NCI-H2227 treated with DMSO at 0.1 percent for 48 hours (cell line): ENCODE results near the gene CWF19L2.
"Not testable (repeated sequence)": the region's sequence is repeated elsewhere in the genome, so short reads cannot be mapped to it uniquely, and the experiment has no call there.

Experiments used
- DNase-seq: peaks from one replicate; lab custom pipeline; 2025; lab: John Stamatoyannopoulos, UW

The CWF19L2 gene

DNA sequence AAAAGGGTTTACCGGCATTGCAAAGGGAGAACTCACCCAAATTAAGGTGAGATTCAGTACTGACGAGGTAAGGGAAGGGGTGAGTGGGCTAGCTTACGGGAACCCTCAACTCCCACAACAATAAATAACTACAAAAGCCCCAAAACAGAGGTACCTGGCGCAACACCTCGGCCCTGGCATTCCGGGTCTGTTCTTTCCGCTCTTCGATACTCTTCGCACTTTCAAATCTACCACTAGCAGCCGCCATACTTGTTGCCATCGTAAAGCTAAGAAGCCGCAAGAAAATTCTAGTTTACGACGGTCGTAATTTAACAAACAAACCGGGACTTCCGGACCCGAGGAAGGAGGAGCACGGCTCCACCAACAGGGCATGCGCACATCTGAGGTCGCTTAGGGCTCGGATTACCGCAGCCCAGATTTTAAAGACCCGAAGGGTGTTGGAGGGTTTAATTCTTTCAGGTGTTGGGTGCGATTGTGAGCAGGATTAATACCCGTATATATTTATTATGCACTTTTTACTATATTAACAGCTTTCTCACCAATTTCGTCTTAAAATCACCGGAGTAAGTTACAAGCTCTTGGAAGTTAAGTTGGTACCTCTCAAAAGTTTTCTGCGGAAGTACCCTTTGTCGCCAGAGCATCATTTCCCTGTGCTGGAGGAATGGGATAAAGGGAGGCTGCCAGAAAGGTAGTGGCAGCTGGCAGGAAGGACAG, at the start of gene CWF19L2:
Gene CWF19L2, minus strand, starts transcription at position 268 of the 714 bp plus-strand sequence. Its CDS starts 9 bp downstream, at position 259.
- peak; percentile 83 for DNase-seq

DNA sequence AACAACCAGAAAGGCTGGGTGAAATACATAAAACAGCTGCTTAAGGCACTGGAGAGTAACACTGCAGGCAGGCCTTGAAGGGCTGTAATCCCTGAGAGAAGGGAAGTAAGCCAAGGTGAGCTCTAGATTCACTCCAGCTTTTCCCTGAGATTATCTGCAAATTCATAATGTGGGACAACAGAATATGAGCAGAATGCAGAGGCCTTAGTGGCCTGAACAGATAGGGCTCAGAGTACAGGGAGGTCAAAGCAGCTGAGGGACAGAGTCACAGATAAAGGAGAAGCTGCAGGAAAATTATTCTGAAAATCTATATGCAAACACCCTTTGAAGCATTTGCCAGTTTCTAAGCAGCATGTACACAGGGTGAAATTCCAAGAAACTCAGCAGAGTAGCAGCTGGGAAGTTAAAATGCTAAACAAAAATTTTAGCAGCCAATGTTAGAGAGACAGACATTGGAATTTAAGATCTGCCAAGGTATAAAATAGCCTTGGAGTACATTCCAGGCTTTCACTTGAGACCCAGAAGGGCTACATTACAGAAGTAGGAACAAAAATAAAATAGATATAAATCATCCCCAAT, 48.1 kb upstream of the CWF19L2 start:
- DNase-seq: no peak

DNA sequence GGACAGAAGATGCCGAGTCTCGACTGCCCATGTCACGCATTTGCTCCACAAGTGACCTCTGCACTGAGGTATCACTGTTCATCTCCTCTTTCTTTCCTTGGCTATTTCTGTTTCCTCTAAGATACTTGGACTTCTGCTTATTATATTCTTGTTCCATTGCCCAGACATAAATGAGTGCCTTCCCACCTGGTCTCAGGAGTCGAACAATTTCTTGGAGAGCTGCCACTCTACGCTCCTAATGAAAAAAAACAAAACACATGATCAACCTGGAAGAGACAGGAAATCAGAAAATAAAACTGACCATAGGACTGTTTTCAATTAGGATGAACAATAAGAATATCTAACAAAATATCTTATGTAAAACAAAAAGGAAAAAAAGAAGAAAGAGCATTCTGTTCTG, 47.4 kb upstream of the CWF19L2 start:
- DNase-seq: no peak

DNA sequence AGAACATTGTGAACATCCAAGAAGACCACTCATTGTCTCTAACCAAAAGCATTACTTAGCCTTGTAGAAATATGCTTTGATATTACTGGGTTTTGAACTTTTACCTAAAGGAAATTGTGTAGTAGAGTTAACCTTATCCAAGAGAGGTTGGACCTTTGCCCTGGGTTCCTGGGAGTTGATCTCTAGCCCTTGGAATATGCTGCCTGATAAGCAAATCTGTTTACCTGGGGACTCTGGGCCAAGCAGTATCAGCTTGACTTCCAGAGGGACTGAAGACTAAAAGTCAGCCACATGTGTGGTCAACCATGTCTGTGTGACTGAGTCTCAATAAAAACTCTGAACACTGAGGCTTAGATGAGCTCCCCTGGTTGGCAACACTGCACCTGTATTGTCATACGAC, 44.1 kb upstream of the CWF19L2 start:
- DNase-seq: no peak

DNA sequence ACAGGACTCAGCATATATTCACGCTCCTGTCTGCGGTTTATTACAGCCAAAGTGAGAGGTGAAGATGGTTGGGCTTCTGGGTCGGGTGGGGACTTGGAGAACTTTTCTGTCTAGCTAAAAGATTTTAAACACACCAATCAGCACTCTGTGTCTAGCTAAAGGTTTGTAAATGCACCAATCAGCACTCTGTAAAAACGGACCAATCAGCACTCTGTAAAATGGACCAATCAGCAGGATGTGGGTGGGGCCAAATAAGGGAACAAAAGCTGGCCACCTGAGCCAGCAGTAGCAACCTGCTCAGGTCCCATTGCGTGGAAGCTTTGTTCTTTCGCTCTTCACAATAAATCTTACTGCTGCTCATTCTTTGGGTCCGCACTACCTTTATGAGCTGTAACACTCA, 39.7 kb upstream of the CWF19L2 start:
- not testable (repeated sequence) for DNase-seq

DNA sequence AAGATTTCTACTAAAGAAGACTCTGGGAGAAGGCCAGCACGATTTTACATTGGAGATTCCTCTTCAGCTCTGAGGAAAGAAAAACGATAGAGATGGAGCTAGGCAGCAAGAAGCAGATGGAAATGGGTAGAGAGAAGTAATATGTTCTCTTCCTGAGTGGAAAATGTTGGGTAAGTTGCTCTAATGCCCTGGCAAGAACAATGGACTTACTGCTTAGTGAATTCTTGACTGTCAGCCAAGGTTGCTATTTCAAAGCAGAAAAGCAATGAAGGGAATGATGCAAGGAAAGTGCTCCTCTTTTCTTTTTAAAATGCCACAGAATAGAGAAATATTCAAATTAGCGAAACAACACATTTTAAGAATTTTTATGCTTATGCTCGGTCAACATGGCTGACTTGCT, 38.4 kb upstream of the CWF19L2 start:
- no peak for DNase-seq

DNA sequence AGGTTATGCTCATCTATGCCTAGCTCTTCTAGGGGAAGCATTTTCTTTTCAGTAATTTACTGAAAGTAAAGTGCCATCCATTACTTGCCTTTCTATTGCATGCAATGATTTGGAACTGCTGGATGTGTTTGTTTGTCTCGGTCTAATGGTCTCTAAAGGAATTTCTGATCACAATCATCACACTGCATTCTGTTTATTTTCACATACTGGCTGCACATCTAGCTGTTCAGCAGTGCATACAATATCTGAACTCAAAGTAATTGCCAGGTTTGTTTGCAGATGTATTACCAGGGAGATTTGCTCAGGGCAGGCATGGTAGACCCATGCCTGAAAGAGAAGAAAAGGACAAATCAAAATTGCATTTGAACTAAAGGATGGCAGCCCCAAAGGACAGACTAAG, 36.4 kb upstream of the CWF19L2 start:
- DNase-seq: no peak

DNA sequence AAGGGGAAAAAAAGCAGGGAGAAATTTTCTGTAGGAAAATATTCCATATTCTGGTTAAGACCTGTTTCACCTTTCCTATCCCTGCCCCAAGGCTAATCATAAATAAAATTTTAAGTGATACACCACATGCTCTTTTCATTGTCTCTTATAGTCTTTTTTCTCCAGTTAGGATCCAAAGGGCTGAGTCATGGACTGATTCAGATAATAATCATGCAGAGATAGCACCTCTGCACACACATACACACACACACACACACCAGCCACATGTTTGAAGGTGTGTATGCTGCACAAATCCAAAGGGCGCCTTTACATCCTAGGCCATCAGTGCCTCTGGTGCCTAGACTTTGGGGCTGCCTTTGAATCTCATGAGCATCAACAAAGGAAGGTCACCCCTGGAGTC, 35.5 kb upstream of the CWF19L2 start:
- DNase-seq: no peak

DNA sequence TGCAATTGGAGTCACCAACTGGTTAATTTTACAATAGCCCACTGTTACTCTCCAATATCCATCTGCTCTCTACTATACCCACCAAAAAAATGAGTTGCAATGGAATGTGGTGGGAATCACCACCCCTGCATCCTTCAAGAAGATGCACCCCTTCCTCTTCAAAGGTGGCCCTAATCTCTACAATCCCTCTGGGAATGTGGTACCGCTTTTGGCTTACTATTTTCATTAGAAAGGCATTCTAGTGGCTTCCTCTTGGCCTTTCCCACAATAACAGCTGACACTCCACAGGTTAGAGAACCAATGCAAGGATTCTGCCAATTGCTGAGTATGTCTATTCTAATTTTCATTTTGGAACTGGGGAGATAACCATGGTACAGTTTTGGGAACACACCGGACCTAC, 33.2 kb upstream of the CWF19L2 start:
- DNase-seq: no peak

DNA sequence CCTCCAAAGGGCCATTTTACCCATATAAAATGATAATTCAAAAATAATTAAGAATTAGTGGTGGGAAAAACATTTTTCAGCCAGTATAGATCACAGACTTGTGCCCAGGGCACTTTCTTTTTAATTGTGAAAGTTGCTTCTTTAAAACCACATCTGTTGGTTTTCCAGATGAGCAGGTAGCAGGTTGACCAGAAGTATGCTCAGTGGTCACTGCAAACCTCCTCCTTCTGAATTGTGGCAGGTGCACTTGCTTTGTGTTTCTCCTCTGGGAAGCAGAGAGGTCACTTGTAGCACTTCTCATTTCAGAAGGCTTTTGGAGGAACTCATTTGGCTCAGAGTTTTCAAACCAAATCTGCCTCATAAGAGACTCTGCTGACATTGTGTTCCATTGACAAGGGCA, 24.6 kb upstream of the CWF19L2 start:
- no peak for DNase-seq

DNA sequence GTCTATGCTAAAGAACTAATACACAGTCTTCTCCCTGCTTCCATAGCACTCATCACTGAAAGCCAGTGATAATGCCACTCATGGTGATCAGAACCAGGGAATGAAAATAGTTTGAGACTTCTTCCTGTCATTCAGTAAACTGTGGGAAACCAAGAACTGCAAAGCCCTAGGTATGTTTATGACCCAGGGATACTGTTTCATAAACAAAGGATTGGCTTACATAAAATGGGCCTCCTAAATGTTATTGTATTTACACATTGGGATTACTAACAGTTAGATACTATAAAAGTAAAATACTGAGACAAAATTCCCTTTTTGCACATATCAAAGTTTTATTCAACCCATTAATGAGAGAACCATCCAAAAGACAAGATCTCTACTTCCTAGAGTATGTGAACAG, 21.3 kb upstream of the CWF19L2 start:
- no peak for DNase-seq

DNA sequence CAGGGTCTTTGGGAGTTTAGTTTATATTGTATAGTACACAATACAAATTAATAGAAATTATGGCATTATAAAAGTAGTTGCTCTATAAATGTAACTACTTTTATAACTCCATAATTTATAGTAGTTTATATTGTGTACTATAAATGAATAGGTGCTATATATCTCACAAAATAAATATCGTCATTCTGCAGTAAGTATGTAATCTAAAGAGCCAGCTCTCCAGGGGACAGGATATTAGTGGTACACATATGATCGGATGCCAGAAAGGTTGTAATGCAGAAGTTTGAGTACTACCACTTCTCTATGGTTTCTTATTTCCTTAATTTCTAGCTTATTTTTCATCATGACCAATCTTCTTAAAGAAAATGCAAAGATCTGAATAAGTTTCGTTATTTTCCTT, 20.2 kb upstream of the CWF19L2 start:
- no peak for DNase-seq

DNA sequence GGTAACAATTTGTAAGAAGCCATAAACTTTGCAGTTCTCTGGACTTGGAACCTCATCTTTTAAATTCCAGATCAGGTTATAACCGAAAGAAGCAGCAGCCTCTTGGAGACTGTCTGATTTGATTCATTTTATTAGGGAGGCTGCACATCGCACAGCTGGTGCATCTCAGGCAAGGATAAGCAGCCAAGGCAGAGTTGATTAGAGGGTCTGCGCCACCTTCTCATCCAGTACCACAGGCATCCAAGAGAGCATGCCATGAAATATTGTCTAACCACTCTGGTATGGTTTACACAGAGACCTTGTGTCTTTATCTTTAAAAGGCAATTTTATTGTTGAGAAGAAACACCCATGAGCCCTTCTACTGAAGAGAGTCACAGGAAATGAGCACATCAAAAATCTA, 16.2 kb upstream of the CWF19L2 start:
- no peak for DNase-seq

DNA sequence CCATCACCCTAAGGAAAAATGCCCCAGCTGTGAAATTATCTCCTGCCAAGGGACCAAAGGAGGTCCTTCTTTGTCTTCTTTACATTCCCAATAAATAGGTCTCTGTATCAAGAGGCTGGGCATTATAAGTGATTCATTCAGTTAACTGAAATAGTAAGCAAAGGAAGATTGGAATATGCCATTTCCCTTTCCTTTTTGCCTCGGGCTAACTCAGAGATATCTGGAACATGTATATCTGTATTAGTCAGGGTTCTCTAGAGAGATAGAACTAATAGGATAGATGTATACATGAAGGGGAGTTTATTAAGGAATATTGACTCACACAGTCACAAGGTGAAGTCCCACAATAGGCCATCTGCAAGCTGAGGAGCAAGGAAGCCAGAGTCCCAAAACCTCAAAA, 15.3 kb upstream of the CWF19L2 start:
- no peak for DNase-seq

DNA sequence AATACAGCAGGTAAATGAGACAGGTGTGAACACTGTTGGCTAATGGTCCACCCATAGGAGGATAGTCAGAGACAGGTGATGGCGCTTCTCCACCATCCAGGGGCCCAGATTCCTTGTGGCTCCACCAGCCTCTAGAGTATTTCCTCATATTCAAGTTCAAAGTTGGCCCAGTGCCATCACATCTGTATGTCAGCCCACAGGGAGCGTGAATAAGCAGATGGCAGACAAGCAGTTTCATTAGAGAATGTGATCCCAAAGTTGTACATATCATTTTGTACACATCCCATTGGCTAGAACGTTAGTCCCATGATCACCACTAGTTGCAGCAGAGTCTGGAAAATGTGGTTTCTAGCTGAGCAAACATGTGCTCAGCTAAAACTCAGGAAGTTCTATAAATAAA, 11.0 kb upstream of the CWF19L2 start:
- no peak for DNase-seq

DNA sequence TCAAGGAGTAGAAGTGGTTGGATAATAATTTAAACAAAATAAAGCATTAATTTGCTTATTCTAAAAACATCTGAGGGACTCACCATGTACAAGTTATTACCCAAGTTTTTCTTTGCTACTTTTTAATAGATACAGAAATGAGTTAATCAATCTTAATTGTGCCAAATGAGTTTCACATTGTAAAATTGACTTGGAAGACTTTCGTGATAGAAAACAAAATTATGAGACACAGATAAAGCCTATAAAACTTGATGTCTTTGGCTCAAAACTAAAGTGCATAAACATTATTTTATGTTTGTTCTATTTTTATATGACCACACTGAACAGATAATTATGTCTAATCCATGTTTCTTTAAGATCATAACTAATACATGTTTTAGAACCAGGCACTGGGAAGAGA, 10.1 kb upstream of the CWF19L2 start:
- no peak for DNase-seq

DNA sequence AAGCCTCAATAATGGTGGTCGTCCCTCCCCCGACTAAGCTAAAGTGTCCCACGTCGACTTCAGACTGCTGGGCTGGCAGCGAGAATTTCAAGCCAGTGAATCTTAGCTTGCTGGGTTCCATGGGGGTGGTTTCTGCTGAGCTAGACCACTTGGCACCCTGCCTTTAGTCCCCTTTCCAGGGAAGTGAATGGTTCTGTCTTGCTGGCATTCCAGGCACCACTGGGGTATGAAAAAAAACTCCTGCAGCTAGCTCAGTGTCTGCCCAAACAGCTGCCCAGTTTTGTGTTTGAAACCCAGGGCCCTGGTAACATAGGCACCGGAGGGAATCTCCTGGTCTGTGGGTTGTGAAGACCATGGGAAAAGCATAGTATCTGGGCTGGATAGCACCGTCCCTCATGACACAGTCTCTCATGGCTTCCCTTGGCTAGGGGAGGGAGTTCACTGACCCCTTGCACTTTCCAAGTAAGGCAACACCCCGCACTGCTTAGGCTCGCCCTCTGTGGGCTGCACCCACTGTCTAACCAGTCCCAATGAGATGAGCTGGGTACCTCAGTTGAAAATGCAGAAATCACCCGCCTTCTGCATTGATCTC, 8.7 kb upstream of the CWF19L2 start:
- DNase-seq: not testable (repeated sequence)

DNA sequence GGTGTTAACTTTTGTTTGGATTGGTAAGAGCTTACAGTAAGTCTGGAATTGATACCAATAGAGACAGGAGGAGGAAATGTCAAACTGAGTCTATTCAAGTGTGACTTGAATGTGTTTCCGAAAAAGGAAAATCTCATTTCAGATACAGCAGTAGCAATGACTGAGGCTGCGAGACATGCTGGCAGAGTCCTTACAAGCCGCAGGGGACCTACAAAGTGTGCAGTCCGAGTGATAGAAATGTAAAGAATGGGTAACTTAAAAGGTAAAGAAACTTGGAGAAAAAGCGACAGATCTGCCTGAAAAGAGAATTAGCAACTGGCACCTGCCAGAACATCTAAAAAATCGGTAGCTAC, 444 bp downstream of the CWF19L2 start:
- DNase-seq: no peak

DNA sequence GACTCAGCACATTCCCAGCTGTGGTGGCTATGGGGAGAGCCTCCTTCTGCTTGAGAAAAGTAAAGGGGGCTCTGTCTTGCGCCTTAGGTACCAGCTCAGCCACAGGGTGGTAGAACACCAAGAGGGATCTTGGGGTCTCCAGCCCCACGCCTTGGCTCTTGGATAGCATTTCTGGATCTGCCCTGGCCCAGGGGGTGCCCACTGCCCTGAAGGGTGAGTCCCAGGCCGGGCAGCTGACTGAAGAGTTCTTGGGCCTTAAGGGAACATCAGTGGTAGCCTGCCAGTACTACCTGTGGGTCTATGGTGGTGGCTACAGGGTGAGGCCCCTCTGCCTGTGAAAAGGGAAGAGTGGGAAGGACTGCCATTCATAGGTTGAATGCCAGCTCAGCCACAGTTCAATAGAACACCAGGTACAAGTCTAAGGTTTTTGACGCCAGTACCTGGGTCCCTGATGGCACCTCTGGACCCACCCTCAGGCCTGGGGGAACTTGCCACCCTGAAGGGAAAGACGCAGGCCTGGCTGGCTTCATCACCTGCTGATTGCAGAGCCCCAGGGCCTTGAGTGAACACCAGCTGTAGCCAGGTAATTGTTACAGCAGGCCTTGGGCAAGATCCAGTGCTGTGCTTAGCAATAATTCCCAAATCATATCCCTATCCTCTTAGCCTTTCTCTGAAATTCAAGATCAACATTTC, 3.9 kb downstream of the CWF19L2 start:
- no peak for DNase-seq

DNA sequence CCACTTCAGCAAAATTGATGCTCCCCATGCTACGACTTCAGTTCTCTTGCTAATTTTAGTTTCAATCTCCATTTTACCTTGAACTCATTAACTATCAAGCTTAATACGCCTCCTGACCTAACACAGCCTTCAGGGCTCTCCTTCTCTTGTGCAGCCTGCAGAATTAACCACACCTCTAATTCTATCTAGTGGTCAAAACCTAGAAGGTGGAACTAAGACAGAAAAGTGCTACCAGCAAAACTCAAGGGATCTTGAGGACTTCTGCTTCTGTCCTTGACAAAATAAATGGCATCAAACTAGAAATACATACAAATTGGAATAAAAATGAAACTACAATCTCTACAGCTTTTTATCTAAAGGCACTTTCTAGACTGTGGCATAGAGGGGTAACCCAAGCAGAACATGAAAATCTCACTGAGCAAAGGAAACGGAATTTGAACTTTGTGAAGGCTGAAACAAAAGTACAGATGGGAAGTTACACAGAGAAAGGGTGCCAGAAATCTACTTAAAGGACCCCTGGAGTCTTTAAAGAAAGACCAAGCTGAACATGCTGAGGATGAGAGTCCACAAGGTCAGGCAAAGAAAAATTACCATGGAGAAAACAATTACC, 10.7 kb downstream of the CWF19L2 start:
- DNase-seq: no peak

DNA sequence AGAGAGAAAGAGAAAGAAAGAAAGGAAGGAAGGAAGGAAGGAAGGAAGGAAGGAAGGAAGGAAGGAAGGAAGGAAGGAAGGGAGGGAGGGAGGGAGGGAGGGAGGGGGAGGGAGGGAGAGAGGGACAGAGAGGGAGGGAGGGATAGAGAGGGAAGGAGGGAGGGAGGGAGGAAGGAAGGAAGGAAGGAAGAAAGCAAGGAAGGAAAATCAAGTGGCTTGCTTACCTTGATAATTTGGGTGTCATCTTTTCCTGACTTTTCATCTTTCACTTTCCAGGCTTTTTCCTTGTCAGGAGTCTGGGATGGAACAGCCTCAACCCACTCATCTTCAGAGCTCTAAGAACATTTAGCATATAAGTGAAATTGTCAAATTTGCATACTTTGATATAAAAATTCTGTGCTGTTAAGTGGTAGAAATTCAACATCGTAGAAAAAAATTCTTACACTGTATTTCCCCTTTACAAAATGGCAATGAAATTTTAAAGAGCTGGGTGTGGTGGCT, 14.9 kb downstream of the CWF19L2 start:
- DNase-seq: no peak

DNA sequence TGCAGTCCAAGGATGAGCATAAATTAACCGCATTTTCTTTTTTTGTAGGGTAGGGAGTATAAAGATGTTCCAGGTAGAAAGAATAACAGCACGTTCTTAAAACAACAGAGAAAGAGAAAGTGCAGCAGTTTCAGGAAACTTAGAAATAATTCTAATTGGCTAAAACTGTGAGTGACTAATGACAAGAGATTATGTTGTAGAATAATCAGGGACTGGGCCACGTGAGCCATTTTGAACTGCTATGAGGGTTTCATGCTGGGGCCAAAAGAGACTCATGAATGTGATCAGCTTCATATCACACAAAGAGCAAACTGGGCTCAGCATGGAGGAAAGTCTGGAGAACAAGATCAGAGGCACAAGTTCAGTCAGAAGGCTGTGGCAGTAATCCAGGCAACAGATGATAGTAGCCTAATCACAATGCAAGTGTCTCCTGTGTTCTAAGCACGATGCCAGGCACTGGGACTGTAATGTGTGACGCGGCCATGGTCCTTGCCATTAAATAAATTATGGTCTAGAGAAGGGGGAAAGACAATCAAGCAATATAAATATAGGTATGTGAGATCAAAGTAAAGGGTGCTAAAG, 17.9 kb downstream of the CWF19L2 start:
- no peak for DNase-seq
